Upper lobe of left lung (tissue), 4 donors: ENCODE measurements around the gene FAM20B.

Source experiments
- EP300 ChIP-seq, 4 donors: sonication (generic); formaldehyde crosslinking; IDR thresholded peaks; one replicate each; pipeline ENCODE4 v1.5.1; 2017; ENCODE audit warnings: antibody characterized with exemption in 4 of 4, control low read depth in 2 of 4
- POLR2A ChIP-seq, 4 donors: fragments of 450-650 bp; IDR thresholded peaks; one replicate each; pipeline ENCODE4 v1.5.1; 2016 to 2017; ENCODE audit warnings: antibody characterized with exemption in 4 of 4, mild to moderate bottlenecking in 2 of 4
- TF ChIP-seq, protein P1 (sequence below), 6 experiments: fragments of 450-650 bp in 4 of 6; fragments of 200-600 bp in 2 of 6; sonication (generic) in 2 of 6; IDR thresholded peaks; one replicate each; pipeline ENCODE4 v1.5.1; 2016 to 2019; ENCODE audit warnings: antibody characterized with exemption in 6 of 6

DNA sequence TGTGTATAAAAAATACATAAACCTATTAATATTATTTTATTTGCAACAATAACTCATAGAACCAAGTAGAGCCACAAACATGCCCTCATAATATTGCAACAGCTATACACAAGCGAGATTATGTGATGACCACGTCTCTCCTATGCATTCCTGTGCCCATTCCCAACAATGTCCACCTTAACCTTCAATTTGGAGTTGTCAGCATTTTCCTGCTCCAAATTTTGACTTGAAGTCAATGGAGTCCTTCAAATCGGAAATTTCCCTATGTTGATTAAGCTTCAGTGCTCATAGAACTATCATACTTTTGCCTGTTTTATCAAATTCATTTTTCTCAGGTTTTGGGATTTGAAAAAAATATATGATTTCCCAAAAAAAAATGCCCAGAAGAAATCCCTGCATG is 27.4 kb upstream of the FAM20B start:
- TF ChIP-seq, protein P1, sequence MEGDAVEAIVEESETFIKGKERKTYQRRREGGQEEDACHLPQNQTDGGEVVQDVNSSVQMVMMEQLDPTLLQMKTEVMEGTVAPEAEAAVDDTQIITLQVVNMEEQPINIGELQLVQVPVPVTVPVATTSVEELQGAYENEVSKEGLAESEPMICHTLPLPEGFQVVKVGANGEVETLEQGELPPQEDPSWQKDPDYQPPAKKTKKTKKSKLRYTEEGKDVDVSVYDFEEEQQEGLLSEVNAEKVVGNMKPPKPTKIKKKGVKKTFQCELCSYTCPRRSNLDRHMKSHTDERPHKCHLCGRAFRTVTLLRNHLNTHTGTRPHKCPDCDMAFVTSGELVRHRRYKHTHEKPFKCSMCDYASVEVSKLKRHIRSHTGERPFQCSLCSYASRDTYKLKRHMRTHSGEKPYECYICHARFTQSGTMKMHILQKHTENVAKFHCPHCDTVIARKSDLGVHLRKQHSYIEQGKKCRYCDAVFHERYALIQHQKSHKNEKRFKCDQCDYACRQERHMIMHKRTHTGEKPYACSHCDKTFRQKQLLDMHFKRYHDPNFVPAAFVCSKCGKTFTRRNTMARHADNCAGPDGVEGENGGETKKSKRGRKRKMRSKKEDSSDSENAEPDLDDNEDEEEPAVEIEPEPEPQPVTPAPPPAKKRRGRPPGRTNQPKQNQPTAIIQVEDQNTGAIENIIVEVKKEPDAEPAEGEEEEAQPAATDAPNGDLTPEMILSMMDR (IDR thresholded peaks at IDR 0.05), result no peak
- TF ChIP-seq EP300 (IDR thresholded peaks at IDR 0.05), result no peak
- TF ChIP-seq POLR2A (IDR thresholded peaks at IDR 0.05), result no peak
